Nephron (organoid): ENCODE measurements around the gene SBDS.
"Not testable (repeated sequence)": the region's sequence is repeated elsewhere in the genome, so short reads cannot be mapped to it uniquely, and the experiment has no call there.

Experiments
- H3K27ac Mint-ChIP-seq, 3 experiments: 2 replicates each; pipeline ENCODE4 v1.8.0; 2020; ENCODE audit warnings: mixed read lengths in 3 of 3, mild to moderate bottlenecking in 2 of 3, moderate library complexity in 1 of 3
- H3K27me3 Mint-ChIP-seq: 2 replicates; pipeline ENCODE4 v1.8.0; 2021; ENCODE audit warnings: low read depth, mild to moderate bottlenecking, moderate library complexity, mixed read lengths
- H3K36me3 Mint-ChIP-seq: 2 replicates; pipeline ENCODE4 v1.8.0; 2020; ENCODE audit warnings: low read depth, mixed read lengths
- H3K4me1 Mint-ChIP-seq: 2 replicates; pipeline ENCODE4 v1.8.0; 2020; ENCODE audit warnings: mixed read lengths
- H3K4me3 Mint-ChIP-seq, 3 experiments: 2 replicates each; pipeline ENCODE4 v1.8.0; 2020; ENCODE audit warnings: mild to moderate bottlenecking in 3 of 3, mixed read lengths in 3 of 3, moderate library complexity in 2 of 3
- H3K9me3 Mint-ChIP-seq: 2 replicates; pipeline ENCODE4 v1.8.0; 2020; ENCODE audit warnings: mixed read lengths
- TF ChIP-seq, protein P1 (sequence below), 3 experiments: fragments of 200-600 bp; sonication (generic); IDR thresholded peaks; one replicate each; pipeline ENCODE4 v1.5.0; 2021; ENCODE audit warnings: antibody characterized with exemption in 3 of 3; ENCODE audit not compliant: unreplicated experiment in 3 of 3

Gene SBDS

DNA sequence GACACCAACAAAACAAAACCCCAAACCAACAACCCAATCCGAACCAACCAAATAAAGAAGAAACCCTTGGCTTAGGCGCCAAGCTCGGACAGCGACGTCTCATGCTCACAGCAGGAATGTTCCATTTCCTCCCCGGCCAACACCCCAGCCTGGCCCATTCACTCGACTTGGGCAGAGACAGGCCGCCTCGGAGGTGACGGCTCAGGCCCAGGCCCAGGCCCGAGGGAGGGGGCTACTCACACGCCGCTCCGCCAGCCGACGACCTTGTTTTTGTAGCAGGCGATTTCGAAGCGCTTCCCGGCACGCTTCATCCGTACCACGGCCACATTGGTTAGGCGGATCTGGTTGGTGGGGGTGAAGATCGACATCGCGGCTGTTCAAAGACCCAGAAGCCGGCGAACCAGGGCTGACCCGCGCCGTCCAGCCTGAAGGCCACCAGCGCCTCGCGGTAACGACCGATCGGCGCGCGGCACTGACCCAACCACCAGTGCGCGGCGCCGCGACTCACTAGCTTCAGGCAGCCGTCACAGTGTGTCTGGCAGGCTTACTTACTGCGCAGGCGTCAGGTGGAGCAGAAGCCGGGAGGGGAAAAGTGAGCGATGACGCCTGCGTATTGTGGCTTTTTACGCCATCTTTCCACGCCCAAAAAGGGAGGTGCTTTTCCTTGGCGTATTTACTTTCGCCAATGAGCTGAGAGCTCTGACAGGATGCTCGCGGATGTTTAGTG, at the start of gene SBDS:
SBDS (minus strand) TSS at position 537 of the 727 bp plus-strand sequence; CDS start at position 368, 169 bp downstream.
- H3K27me3 Mint-ChIP-seq, H3K9me3 Mint-ChIP-seq, H3K4me1 Mint-ChIP-seq: not testable (repeated sequence)
- peaks cover 21% of the 10 kb centered on the region for H3K36me3 Mint-ChIP-seq
- H3K4me3 Mint-ChIP-seq, result peak within 1 kb of the TSS; percentile 98
- TF ChIP-seq, protein P1, sequence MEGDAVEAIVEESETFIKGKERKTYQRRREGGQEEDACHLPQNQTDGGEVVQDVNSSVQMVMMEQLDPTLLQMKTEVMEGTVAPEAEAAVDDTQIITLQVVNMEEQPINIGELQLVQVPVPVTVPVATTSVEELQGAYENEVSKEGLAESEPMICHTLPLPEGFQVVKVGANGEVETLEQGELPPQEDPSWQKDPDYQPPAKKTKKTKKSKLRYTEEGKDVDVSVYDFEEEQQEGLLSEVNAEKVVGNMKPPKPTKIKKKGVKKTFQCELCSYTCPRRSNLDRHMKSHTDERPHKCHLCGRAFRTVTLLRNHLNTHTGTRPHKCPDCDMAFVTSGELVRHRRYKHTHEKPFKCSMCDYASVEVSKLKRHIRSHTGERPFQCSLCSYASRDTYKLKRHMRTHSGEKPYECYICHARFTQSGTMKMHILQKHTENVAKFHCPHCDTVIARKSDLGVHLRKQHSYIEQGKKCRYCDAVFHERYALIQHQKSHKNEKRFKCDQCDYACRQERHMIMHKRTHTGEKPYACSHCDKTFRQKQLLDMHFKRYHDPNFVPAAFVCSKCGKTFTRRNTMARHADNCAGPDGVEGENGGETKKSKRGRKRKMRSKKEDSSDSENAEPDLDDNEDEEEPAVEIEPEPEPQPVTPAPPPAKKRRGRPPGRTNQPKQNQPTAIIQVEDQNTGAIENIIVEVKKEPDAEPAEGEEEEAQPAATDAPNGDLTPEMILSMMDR (IDR thresholded peaks at IDR 0.05; ENCODE audit: unreplicated experiment in 3 of 3), result peak in 1 of 3 experiments; percentile 31
- peak within 1 kb of the TSS; percentile 97 to 100 (median 99) for H3K27ac Mint-ChIP-seq

- not testable (repeated sequence) for H3K27me3 Mint-ChIP-seq, H3K9me3 Mint-ChIP-seq, H3K4me3 Mint-ChIP-seq
- H3K36me3 Mint-ChIP-seq, result peaks cover 13% of the 10 kb centered on the region
- H3K27ac Mint-ChIP-seq, result peak overlapping the region in 2 of 3 experiments; percentile 51 to 56
- H3K4me1 Mint-ChIP-seq, result peaks cover 15% of the 10 kb centered on the region
These were observed 48.2 kb upstream of the SBDS start for GRCh38 chr7:67043559-67043930.

- H3K36me3 Mint-ChIP-seq, result peaks cover 13% of the 10 kb centered on the region
- not testable (repeated sequence) for H3K4me3 Mint-ChIP-seq, H3K9me3 Mint-ChIP-seq, H3K27me3 Mint-ChIP-seq
- H3K27ac Mint-ChIP-seq, result peak overlapping the region in 2 of 3 experiments; percentile 51 to 56
- peaks cover 15% of the 10 kb centered on the region for H3K4me1 Mint-ChIP-seq
These were observed 47.6 kb upstream of the SBDS start for GRCh38 chr7:67042781-67043558.

DNA sequence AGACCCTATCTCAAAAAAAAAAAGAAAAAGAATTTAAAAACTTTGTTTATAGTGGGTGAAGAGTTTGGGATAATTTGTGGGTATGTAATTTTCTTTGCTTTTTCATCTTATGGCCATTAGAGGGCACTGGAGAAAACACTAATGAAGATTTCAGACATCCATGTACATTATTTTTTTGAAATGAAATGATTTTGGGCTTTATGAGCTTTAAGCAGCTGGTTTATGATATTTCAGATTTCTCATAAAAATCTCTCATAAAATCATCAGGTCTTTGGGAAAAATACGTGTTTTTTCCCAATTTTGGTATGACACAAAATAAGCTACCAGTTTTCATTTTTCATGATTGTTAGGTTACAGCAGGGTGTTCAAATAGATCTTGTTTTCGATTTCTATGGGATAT, 45.4 kb upstream of the SBDS start:
- Mint-ChIP-seq H3K4me1 (peaks cover 15% of the 10 kb centered on the region), H3K27ac (peak overlapping the region in 1 of 3 experiments; percentile 72)
- H3K27me3 Mint-ChIP-seq, H3K9me3 Mint-ChIP-seq, H3K4me3 Mint-ChIP-seq, H3K36me3 Mint-ChIP-seq: not testable (repeated sequence)
- TF ChIP-seq, protein P1 (IDR thresholded peaks at IDR 0.05; ENCODE audit: unreplicated experiment in 3 of 3), result peak; percentile 35 to 53 (median 38)

- Mint-ChIP-seq H3K27ac (peak overlapping the region; percentile 51 to 56 (median 53)), H3K36me3 (peaks cover 24% of the 10 kb centered on the region)
- H3K27me3 Mint-ChIP-seq, H3K9me3 Mint-ChIP-seq, H3K4me3 Mint-ChIP-seq, H3K4me1 Mint-ChIP-seq: not testable (repeated sequence)
These were observed 41.3 kb upstream of the SBDS start for GRCh38 chr7:67036432-67037395.

DNA sequence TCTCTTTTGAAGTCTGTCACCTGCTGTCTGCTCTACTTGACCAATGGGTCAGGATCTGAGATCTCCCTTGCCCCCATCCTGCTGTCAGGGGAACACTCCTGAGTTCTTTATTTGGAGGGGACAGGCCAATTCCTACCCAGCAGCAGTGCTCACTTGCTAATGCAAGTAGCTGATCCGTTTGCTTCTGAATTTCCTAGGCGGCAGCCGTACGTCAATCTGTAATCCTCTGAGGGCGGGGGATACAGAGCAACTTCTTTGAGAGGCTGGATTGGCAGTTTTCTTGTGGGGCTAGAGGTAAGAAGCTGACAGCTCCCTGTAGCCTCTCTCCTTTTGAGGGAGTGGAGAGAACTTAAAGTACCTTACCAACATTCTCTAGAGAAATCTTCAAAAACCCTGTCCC, 37.9 kb upstream of the SBDS start:
- Mint-ChIP-seq H3K4me3 (no peak overlapping the region), H3K36me3 (peaks cover 40% of the 10 kb centered on the region), H3K4me1 (no peaks in the 10 kb centered on the region), H3K27me3 (no peaks in the 10 kb centered on the region), H3K9me3 (peaks cover 3% of the 10 kb centered on the region), H3K27ac (no peak overlapping the region)
- TF ChIP-seq, protein P1 (IDR thresholded peaks at IDR 0.05; ENCODE audit: unreplicated experiment in 3 of 3), result no peak

DNA sequence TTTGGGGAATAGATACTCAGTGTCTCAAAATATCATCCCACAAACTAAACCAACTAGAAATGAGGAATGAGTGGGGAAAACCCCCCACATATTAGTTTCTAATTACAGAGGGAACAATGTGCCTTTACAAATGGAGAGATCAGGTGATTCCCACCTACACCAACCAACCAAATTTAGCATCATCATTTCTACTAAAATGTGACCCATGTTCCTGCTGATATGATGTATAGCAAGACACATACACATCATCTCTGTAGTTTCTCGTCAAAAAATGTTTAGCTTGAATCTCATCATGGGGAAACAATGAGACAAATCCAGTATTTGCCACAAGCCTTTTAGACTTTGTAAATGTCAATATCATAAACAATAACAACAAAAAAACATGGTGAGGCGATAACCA, 36.3 kb upstream of the SBDS start:
- not testable (repeated sequence) for H3K27me3 Mint-ChIP-seq, H3K4me3 Mint-ChIP-seq, H3K4me1 Mint-ChIP-seq, H3K27ac Mint-ChIP-seq, H3K9me3 Mint-ChIP-seq
- H3K36me3 Mint-ChIP-seq, result peaks cover 40% of the 10 kb centered on the region

DNA sequence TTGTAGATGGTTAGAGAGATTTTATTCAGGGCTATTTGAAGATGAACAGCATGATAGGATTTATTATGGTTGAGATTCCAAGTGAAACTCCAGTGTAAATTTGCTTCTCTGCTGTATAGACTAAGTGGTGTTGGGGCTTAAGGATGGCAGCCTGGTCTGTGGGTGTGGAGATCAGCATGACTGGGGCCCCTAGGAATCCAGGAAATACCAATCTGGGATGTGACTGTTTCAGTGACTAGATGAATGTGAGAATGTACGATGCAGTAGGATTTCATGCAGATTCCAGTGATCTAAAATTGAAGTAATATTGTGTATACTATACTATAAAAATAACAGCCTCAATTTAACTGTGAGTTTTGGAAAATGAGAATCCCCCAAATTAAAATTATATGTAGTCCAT, 30.1 kb upstream of the SBDS start:
- H3K4me3 Mint-ChIP-seq, H3K27me3 Mint-ChIP-seq, H3K9me3 Mint-ChIP-seq: not testable (repeated sequence)

More for the DNA sequence above, 30.1 kb upstream of the SBDS start:
- H3K27ac Mint-ChIP-seq, H3K4me1 Mint-ChIP-seq: not testable (repeated sequence)
- H3K36me3 Mint-ChIP-seq, result peaks cover 47% of the 10 kb centered on the region
